Fibroblast of peridontal ligament (primary cell): ENCODE measurements around the gene BGLAP.
A peak's percentile ranks its signal among the peaks of the same experiment; 100 is the strongest.
"Not testable (repeated sequence)": the region's sequence is repeated elsewhere in the genome, so short reads cannot be mapped to it uniquely, and the experiment has no call there.

Experiments
- DNase-seq: peaks from one replicate; pipeline ENCODE4 v3.0.0-alpha.2; 2010; ENCODE audit errors: extremely low read depth

The BGLAP gene

GRCh38 chr1:156241926-156242325 is at the start of gene BGLAP:
Gene BGLAP, plus strand, starts transcription at chr1:156242184. Its CDS starts 48 bp downstream, at chr1:156242232.
- DNase-seq: no peak

GRCh38 chr1:156193208-156193487 is 48.8 kb upstream of the BGLAP start:
- no peak for DNase-seq

- peak; percentile 100 for DNase-seq
These were observed 48.3 kb upstream of the BGLAP start, which contains the start of gene SLC25A44 for GRCh38 chr1:156193488-156194299. Gene SLC25A44, plus strand, starts transcription at chr1:156194104. Its CDS starts 5,744 bp downstream, at chr1:156199848.

DNA sequence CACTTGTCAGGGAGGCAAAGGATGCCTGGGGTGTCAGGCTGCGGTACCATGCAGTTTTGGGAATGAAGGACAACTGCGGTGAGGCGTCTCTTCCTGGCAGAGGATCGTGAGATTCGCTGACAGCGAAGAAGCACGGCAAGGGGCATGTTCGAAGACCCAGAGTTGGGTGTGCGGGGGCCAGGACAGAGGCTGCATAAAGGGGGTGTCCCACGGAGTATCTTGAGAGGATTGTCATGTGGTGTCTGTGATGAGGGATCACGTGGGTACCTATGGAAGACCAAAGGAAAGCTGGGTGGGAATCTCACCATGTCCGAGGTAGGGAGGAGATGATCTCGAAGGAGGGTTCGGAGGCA is 47.7 kb upstream of the BGLAP start:
- peak; percentile 9 for DNase-seq

DNA sequence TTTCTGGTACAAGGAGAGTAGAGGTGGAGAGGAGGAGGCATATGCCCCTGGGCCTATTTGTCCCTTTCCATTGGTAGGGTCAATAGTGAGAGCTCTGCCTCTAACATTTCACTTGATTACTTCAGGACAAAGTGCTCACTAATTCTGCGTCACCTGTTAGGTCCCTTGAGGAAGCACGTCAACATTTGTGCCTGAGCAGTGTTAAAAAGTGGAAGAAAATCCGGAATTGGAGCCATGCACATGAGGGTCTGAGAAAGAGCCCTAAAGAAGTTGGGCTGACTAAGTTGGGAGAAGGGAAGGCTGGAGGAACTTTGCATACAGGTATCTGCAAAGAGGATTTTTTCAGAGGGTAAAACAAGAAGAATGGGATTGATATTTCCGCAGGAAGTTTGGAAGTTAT is 46.1 kb upstream of the BGLAP start:
- DNase-seq: no peak

GRCh38 chr1:156196445-156196844 is 45.5 kb upstream of the BGLAP start:
- no peak for DNase-seq

- no peak for DNase-seq
These were observed 43.1 kb upstream of the BGLAP start for GRCh38 chr1:156198831-156199349.

DNA sequence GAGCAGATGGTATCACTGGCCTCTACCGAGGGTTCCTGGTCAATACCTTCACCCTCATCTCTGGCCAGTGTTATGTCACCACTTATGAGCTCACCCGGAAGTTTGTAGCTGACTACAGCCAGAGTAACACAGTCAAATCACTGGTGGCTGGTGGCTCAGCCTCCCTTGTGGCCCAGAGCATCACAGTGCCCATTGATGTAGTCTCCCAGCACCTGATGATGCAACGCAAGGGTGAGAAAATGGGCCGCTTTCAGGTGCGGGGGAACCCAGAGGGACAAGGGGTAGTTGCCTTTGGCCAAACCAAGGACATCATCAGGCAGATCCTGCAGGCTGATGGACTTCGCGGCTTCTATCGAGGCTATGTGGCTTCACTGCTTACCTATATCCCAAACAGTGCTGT is 41.9 kb upstream of the BGLAP start:
- no peak for DNase-seq

DNA sequence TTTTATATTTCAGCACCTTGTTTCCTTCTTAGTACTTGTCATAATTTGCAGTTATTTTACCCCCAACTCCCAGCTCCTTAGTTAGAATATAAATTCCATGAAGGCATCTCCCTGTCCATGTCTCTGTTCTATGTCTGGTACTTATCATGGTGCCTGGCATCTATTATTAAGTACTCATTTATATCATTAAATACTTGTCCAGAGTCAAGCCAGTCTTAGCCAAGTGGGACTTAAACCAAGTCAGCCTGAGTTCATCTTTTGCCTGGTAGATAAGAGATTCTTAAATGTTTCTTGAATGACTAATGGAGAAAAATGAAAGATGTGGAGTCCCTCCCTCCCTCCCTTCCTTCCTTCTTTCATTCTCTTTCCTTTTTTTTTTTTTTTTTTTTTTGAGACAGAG is 38.7 kb upstream of the BGLAP start:
- peak; percentile 24 for DNase-seq

DNA sequence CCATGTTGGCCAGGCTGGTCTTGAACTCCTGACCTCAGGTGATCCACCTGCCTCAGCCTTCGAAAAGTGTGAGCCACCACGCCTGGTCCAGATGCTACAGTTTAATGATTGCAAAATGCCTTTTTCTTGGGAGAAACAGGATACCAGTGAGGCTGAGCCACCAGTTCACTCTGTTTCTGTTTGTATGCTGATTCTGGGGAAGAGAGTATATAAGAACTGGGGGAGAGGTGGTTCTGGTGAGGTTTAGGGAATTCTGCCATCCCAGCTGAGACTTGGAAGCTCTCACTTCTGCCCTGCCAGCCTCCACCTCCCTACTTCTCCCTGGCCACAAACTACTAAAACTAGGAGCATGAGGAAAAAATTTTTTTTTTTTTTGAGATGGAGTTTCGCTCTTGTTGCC is 37.3 kb upstream of the BGLAP start:
- peak; percentile 58 for DNase-seq

- DNase-seq: no peak
These were observed 30.7 kb upstream of the BGLAP start for GRCh38 chr1:156211243-156211642.

GRCh38 chr1:156212130-156212529 is 29.9 kb upstream of the BGLAP start:
- no peak for DNase-seq

GRCh38 chr1:156212833-156213643 is 28.9 kb upstream of the BGLAP start, which contains the start of gene PMF1:
Gene PMF1, plus strand, starts transcription at chr1:156213007. Its CDS starts 9 bp downstream, at chr1:156213016.
- peak; percentile 94 for DNase-seq

- no peak for DNase-seq
These were observed 28.4 kb upstream of the BGLAP start for GRCh38 chr1:156213644-156213966.

DNA sequence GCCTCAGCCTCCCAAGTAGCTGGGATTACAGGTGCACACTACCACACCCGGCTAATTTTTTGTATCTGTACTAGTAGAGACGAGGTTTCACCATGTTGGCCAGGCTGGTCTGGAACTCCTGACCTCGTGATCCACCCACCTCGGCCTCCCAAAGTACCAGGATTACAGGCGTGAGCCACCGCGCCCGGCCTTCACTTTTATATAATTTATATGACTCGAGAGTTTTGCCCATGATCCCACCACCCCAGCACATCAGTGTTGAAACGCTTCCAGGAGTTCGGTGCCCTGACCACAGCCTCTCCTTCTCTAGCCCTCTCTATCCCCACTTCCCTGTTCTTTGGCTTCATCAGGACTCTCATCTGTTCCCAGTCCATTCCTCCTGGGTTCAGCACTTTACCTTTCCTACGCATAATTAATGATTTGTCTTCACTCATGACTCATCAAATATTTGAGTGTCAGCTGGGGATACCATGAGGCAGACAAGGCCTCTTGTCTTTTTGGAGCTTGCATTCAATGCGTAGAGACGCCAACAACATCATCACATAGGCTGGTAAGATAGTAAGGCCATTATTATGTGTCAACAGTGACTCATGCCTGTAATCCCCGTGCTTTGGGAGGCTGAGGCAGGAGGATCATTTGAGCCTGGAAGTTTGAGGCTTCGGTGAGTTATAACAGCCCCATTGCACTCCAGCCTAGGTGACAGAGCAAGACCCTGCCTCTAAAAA is 27.8 kb upstream of the BGLAP start:
- peak; percentile 5 for DNase-seq

- DNase-seq: not testable (repeated sequence)
These were observed 25.5 kb upstream of the BGLAP start for GRCh38 chr1:156216361-156217086.

- peak; percentile 20 for DNase-seq
These were observed 24.1 kb upstream of the BGLAP start for GRCh38 chr1:156217871-156218270.

- DNase-seq: no peak
These were observed 21.8 kb upstream of the BGLAP start for GRCh38 chr1:156220226-156220625.

GRCh38 chr1:156221986-156222692 is 19.8 kb upstream of the BGLAP start:
- no peak for DNase-seq

DNA sequence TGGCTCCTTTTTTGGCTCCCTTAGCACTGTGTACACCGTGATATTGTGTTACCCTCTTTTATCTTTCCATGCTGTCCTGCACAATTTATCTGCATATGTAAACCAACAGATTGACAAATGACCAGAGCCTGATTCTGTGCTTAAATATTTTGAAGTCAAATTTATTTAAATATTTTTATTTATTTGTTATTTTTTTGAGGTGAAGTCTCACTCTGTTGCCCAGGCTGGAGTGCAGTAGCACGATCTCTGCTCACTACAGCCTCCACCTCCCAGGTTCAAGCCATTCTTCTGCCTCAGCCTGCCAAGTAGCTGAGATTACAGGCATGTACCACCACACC is 16.3 kb upstream of the BGLAP start:
- DNase-seq: no peak

GRCh38 chr1:156226116-156226538 is 15.9 kb upstream of the BGLAP start:
- no peak for DNase-seq
